HUDEP-2 (cell line): Measurements from ENCODE around the gene RAB40C.

Source experiments
- DNase-seq, 76 experiments: peaks; one replicate each; lab custom pipeline; 2025; ENCODE audit not compliant: unreplicated experiment in 76 of 76; lab: John Stamatoyannopoulos, UW

The RAB40C gene

GRCh38 chr16:558298-559020, 31.4 kb upstream of the RAB40C start:
- DNase-seq, result peak in 1 of 76 experiments; percentile 65

- no peak for DNase-seq
Observed at GRCh38 chr16:559021-559380, 30.9 kb upstream of the RAB40C start.

GRCh38 chr16:559411-560203, 30.3 kb upstream of the RAB40C start:
- DNase-seq, result no peak

GRCh38 chr16:560204-560700, 29.6 kb upstream of the RAB40C start, which contains the start of gene PRR35:
PRR35 (plus strand) TSS chr16:560394; CDS start chr16:563295, 2,901 bp downstream.
- no peak for DNase-seq

- DNase-seq, result no peak
Observed at GRCh38 chr16:560701-561412, 29.0 kb upstream of the RAB40C start.

- no peak for DNase-seq
Observed at GRCh38 chr16:561413-561794, 28.5 kb upstream of the RAB40C start.

GRCh38 chr16:561957-562938, 27.6 kb upstream of the RAB40C start:
- DNase-seq, result no peak

GRCh38 chr16:563072-563644, 26.7 kb upstream of the RAB40C start:
- DNase-seq, result no peak

- DNase-seq, result no peak
Observed at GRCh38 chr16:564690-565418, 25.0 kb upstream of the RAB40C start.

- DNase-seq, result peak in 57 of 76 experiments; percentile 12 to 86 (median 60)
Observed at GRCh38 chr16:565419-566330, 24.2 kb upstream of the RAB40C start.

- peak in 73 of 76 experiments; percentile 49 to 91 (median 79) for DNase-seq
Observed at GRCh38 chr16:566475-567372, 23.1 kb upstream of the RAB40C start, which contains the start of gene NHLRC4. NHLRC4 (plus strand) TSS chr16:567005; CDS start chr16:568048, 1,043 bp downstream.

- DNase-seq, result no peak
Observed at GRCh38 chr16:567373-568256, 22.3 kb upstream of the RAB40C start.

GRCh38 chr16:568401-569258, 21.2 kb upstream of the RAB40C start:
- DNase-seq, result peak in 72 of 76 experiments; percentile 43 to 93 (median 83)

- DNase-seq, result peak in 54 of 76 experiments; percentile 16 to 75 (median 52)
Observed at GRCh38 chr16:569445-570254, 20.2 kb upstream of the RAB40C start, which contains the start of gene PIGQ. PIGQ (plus strand) TSS chr16:569968; CDS start chr16:574075, 4,107 bp downstream.
